Measurements from ENCODE around the gene CMTM3.

The CMTM3 gene

GRCh38 chr16:66662445-66663194 is 58.1 kb downstream of the CMTM3 start:
- DNase-seq (ENCODE audit: low read depth in 2 of 2): no peak
